ENCODE data around the gene EXOC3. TPM values are rescaled to one million over a fixed set of nuclear protein-coding genes. Genes with fewer than 3 reads are reported as not detected.

Gene EXOC3
- total RNA-seq, 2 experiments from 2014 or later: 67.7 to 68.8 TPM

GRCh38 chr5:513216-514100, 70.5 kb downstream of the EXOC3 start:
- no peak overlapping the region for H3K27ac Mint-ChIP-seq
- CTCF ChIA-PET: no interaction called here
- H3K36me3 Mint-ChIP-seq (ENCODE audit: low read depth): no peaks in the 10 kb centered on the region
- peaks cover 11% of the 10 kb centered on the region for H3K27me3 Mint-ChIP-seq
- H3K9me3 Mint-ChIP-seq: no peaks in the 10 kb centered on the region
- no peaks in the 10 kb centered on the region for H3K4me1 Mint-ChIP-seq
- POLR2A ChIA-PET: interaction anchor here (1.0 kb wide), 1 partner anchor 10 kb away, joined by 3 read pairs; no protein-coding TSS in a partner anchor
- DNase-seq: no peak
- H3K4me3 Mint-ChIP-seq: no peak overlapping the region

DNA sequence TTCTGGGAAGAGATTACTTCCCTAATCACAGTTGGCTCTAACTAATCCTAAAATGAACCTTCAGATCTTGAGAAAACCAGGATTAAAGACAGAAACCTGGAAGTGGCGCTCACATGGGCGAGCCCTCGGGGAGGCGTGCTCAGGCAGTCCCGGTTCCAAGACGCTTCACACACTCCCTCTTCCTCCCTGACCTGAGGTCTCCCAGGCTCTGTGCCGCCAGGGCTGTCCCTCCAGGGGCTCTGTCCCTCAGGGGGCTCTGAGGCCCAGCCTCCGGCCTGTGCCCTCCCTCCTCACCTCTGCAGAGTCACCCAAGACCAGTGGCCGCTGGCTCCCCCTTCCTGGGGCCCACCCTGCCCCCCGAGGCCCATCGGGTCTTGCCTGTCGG, 71.1 kb downstream of the EXOC3 start:
- no peaks in the 10 kb centered on the region for H3K36me3 Mint-ChIP-seq (ENCODE audit: low read depth)
- ChIA-PET POLR2A (no interaction called here), CTCF (interaction anchor here (0.6 kb wide), 1 partner anchor 9 kb away, joined by 4 read pairs; no protein-coding TSS in a partner anchor)
- no peaks in the 10 kb centered on the region for H3K9me3 Mint-ChIP-seq
- H3K27ac Mint-ChIP-seq: no peak overlapping the region
- no peak for DNase-seq
- no peak overlapping the region for H3K4me3 Mint-ChIP-seq
- peaks cover 11% of the 10 kb centered on the region for H3K27me3 Mint-ChIP-seq
- no peaks in the 10 kb centered on the region for H3K4me1 Mint-ChIP-seq

GRCh38 chr5:514673-515072, 71.7 kb downstream of the EXOC3 start:
- CTCF ChIA-PET: interaction anchor here (0.6 kb wide), 1 partner anchor 8 kb away, joined by 4 read pairs; no protein-coding TSS in a partner anchor
- peaks cover 11% of the 10 kb centered on the region for H3K27me3 Mint-ChIP-seq
- no peak overlapping the region for H3K4me3 Mint-ChIP-seq
- POLR2A ChIA-PET: no interaction called here
- H3K4me1 Mint-ChIP-seq: no peaks in the 10 kb centered on the region
- no peaks in the 10 kb centered on the region for H3K9me3 Mint-ChIP-seq
- DNase-seq: no peak
- H3K27ac Mint-ChIP-seq: no peak overlapping the region
- H3K36me3 Mint-ChIP-seq (ENCODE audit: low read depth): no peaks in the 10 kb centered on the region

GRCh38 chr5:515273-515836, 72.4 kb downstream of the EXOC3 start:
- ChIA-PET CTCF (no interaction called here), POLR2A (no interaction called here)
- no peak overlapping the region for H3K4me3 Mint-ChIP-seq
- no peaks in the 10 kb centered on the region for H3K4me1 Mint-ChIP-seq
- no peak for DNase-seq
- no peaks in the 10 kb centered on the region for H3K9me3 Mint-ChIP-seq
- H3K27me3 Mint-ChIP-seq: peaks cover 11% of the 10 kb centered on the region
- H3K36me3 Mint-ChIP-seq (ENCODE audit: low read depth): no peaks in the 10 kb centered on the region
- no peak overlapping the region for H3K27ac Mint-ChIP-seq

DNA sequence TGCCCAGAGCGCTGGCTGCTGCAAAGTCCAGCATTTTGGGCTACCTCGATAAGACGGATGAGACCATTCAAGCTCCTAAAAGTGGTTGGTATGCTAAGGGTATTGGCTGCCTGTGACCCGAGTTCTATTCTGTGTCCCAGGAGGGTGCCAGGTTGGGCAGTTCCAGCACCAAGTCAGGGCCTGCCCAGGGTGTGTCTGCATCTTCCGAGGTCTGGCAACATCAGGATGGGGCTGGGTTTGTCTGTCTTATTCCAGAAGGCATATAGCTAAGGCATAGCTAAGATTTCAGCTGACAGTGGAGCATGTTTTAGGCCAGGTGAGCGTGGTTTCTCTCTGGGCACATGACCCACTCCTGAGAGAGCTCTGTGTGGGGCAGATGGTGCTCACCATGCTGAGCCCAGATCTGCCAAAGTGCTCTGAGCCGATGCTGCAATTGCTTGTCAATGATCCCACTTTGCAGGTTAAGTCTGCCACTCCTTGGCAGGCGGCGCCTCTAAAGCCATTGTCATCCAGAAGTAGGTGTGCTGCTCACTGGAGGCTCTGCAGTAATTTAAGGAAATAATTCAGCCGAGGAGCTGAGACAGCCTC, 73.5 kb downstream of the EXOC3 start:
- no peaks in the 10 kb centered on the region for H3K9me3 Mint-ChIP-seq
- H3K4me3 Mint-ChIP-seq: no peak overlapping the region
- DNase-seq: no peak
- H3K27ac Mint-ChIP-seq: no peak overlapping the region
- H3K27me3 Mint-ChIP-seq: peaks cover 14% of the 10 kb centered on the region
- no peaks in the 10 kb centered on the region for H3K4me1 Mint-ChIP-seq
- H3K36me3 Mint-ChIP-seq (ENCODE audit: low read depth): no peaks in the 10 kb centered on the region
- POLR2A ChIA-PET: no interaction called here
- CTCF ChIA-PET: no interaction called here

Other genes with a start within 250 kb of the EXOC3 start
- 1 to 10 TPM; 5.6 to 6.5 TPM for gene CCDC127, start 225.0 kb upstream of the EXOC3 start, total RNA-seq
- gene SDHA, start 224.9 kb upstream of the EXOC3 start, total RNA-seq: 100 to 1,000 TPM; 144 to 150 TPM
- 10 to 100 TPM; 85.3 to 90.4 TPM for gene PDCD6, start 171.5 kb upstream of the EXOC3 start, total RNA-seq
- gene AHRR, start 121.5 kb upstream of the EXOC3 start, total RNA-seq: 10 to 100 TPM; 23.6 to 24.6 TPM
- 1 to 10 TPM; 1.2 to 1.6 TPM for gene SLC9A3, start 81.3 kb downstream of the EXOC3 start, total RNA-seq
- 10 to 100 TPM; 24.1 to 24.2 TPM for gene CEP72, start 169.2 kb downstream of the EXOC3 start, total RNA-seq

Data from activated CD4-positive, alpha-beta memory T cell treated with anti-CD3 and anti-CD28 coated beads, Interleukin-2, amount 10 ng/mL, durations not matched to agents 7 days and 5 days (primary cell).